Activated CD8-positive, alpha-beta memory T cell treated with anti-CD3 and anti-CD28 coated beads for 48 hours (primary cell): ENCODE results near the gene GREB1L.

Source experiments
- DNase-seq, 3 experiments: peaks; one replicate each; pipeline ENCODE4 v3.0.0-alpha.2; 2020; ENCODE audit warnings: low read depth in 2 of 3, low spot score in 2 of 3

Gene GREB1L

DNA sequence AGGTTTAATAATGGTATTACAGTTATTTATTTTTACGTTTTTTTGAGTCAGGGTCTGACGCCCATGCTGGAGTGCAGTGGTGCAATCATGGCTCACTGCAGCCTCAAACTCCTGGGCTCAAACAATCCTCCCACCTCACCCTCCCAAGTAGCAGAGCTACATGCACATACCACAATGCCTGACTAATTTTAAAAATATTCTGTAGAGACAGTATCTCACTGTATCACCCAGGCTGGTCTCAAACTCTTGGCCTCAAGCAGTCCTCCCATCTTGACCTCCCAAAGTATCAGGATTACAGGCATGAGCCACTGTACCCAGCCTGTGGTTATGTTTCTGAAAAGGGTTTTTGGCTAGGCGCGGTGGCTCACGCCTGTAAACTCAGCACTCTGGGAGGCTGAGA, 237.7 kb downstream of the GREB1L start:
- no peak for DNase-seq

DNA sequence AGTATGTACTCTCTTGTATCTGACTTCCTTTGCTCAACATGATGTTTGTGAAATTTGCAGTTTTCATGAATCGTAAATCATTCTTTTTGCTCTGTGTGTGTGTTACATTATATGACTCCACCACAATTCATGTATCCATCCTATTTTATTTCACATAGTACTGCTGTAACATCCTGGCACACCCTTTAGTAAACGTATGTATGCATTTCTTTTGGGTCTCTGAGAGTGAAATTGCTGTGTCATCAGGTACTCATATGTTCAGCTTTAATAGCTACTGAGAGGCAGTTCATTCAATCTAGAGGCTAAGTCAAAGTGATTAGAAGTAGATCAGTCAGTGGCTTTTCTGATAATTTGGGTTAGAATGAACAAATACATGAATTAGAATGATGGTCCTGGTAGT, 239.7 kb downstream of the GREB1L start:
- DNase-seq: no peak

DNA sequence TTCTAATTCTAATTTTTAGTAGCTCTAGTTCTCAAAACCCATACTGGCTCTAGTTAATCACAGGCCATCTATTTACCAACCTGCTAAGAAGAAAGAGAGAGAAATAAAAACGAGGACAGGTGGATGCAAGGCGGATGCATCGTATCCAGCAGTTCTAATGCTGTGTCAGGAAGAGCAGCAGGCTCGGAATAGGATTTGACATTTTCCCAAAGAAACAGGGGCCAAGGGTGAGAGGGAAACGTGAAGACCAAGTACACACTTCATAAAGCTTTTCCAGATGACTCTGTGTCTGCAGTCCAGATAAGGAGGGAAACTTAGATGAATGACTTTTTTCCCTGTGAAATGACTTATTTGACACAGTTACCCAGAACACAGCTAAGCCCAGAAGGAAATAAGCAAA, 241.0 kb downstream of the GREB1L start:
- DNase-seq: no peak

DNA sequence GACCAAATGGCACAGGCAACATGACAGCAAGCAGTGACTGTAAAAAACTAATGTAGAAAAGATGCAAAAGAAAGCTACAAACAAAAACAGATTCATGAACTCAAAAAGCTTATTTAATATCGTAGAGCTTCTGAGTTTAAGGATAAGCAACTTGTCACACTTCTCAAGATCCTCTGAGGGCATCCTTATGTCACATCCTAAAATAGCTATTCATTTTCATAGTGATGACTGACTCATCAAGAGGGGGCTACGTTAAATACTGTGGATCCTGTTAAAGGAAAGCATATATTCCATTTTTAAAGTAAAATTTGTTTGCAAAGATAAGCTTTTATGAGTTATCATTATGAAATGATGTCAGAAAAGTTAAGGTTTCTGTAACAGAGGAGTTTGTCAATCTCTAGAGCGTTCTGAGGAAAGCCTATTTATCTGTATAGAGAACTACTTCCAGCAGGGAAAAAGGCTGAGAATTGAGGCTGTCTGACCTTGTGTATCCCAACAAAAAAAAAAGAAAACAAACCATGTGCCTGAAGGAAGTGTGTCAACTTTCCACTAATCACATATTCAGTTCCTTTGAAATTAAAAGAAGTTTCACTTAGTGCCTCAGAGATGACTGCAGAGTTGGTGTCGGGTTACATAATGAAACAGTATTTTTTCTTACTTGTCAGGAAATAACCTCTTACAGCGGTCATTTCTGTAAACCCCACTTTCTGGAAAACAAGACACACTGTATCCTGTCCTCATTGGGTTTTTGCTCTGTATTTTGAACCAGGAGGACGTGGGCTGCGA, 243.0 kb downstream of the GREB1L start:
- no peak for DNase-seq

DNA sequence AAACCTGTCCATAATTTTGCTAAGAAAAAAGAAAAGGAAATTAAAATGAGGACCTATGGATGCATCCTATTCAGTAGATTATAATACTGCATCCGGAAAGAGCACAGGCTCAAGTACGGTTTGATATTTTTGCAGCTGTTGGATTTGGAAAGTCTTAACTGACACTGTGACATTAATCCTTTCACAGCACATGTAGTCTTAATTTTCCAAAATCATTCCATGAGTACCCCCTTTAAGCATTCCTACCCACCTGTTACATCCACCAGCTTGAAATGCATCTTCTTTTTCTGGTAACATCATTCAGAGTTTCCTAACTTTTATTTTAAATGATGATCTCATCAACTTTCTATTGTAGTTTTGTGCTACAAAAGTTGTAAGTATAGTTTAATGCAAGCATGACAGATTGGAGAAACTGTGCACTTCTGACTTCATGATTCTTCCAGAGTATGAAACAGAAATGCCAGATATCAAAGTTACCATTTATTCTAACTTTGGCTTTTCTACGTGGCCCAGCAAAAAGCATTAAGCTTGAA, 244.9 kb downstream of the GREB1L start:
- no peak for DNase-seq

- DNase-seq: no peak
Measured at GRCh38 chr18:21489119-21489750, 247.2 kb downstream of the GREB1L start.

DNA sequence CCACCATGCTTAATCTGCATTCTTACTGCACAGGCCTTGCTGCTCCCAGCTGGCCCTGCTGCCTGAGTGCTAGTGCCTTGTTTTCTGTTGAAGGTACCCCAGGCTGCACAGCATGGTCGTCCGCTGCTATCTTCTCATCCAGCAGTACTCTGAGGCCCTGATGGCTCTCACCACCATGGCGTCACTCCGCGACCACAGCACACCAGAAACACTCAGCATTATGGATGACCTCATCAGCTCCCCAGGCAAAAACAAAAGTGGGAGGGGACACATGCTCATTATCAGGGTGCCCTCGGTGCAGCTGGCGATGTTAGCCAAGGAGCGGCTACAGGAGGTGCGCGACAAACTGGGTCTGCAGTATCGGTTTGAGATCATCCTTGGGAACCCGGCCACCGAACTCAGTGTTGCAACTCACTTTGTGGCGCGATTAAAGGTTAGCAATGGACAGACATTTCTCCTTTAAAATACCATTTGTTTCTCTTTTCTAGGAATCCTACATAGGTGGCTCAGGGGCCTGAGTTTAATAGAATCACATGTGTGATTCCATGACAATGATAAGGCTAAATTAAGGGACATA, 248.0 kb downstream of the GREB1L start:
- no peak for DNase-seq

GRCh38 chr18:21490748-21491147, 248.7 kb downstream of the GREB1L start:
- no peak for DNase-seq

- DNase-seq: no peak
Measured at GRCh38 chr18:21496277-21496835, 254.3 kb downstream of the GREB1L start.

DNA sequence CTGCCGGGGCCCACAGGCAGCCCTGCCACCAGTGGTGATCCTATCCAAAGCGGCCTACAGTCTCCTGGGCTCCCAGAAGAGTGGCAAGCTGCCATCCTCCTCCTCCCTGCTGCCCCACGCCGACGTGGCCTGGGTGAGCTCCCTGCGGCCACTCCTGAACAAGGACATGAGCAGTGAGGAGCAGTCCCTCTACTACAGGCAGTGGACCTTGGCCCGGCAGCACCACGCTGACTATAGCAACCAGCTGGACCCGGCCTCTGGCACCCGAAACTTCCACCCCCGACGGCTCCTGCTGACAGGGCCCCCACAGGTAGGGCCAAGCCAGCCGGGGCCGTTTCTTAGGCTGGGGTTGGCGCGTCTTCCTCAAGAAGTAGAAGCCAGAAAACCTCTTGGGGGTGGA, 258.0 kb downstream of the GREB1L start:
- no peak for DNase-seq

- DNase-seq: no peak
Measured at GRCh38 chr18:21502661-21503060, 260.6 kb downstream of the GREB1L start.

GRCh38 chr18:21507913-21508701, 266.1 kb downstream of the GREB1L start:
- DNase-seq: no peak

- no peak for DNase-seq
Measured at GRCh38 chr18:21509062-21509461, 267.0 kb downstream of the GREB1L start.

DNA sequence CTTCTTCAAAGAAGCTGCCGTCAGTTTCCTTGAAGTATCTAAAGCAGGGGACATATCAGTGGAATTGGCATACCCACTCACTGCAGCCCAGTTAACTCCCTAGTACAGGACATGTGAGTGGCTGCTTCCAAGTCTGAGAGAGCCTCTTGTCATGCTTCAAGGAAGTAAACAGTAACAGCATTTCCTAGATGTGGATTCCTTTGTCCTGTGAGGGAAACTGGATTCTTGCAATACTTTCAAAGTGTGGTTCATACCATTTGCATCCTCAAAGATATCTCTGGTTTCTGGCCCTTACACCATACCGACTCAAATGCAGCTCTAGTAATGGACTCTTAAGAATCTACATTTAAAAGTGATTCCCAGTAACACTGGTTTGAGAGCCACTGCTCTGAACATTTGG, 271.3 kb downstream of the GREB1L start:
- no peak for DNase-seq

- no peak for DNase-seq
Measured at GRCh38 chr18:21513741-21514140, 271.7 kb downstream of the GREB1L start.

- DNase-seq: no peak
Measured at GRCh38 chr18:21522530-21522929, 280.5 kb downstream of the GREB1L start.

DNA sequence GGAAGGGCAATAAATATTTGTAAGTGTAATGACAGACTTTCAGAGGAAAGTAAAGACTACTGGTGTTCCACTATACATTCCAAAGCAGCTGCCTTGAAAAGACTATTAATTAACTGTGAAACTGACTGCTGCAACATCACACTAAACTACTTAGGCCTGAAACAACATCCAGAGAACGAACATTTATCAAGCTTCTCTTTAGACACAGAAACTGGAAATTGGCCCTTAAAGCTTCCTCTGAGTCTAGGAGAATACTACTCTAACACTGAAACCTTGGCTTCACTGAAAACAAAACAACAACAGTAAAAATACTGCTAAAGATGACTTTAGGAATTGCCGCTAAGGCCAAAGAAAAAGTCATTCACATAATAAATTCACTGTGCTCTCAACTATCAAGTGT, 283.9 kb downstream of the GREB1L start:
- DNase-seq: no peak

DNA sequence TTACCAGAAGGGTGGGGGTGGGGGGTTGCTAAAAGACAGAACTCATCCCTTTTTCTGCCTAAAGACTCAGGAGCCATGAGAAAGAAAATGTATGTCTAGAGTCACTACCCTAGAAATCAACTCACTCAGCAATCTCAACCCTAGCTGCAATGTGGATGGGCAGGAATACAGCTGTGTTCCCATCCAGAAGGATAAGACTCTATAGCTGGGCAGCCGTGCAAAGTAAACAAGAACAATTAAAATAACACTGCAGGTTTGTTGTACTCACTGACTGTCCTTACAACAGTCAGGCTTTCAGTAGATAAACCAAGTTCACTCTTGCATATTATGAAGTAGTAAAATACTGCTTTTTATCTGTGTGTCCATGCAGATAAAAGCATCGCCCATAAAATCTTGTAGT, 284.4 kb downstream of the GREB1L start:
- DNase-seq: no peak

DNA sequence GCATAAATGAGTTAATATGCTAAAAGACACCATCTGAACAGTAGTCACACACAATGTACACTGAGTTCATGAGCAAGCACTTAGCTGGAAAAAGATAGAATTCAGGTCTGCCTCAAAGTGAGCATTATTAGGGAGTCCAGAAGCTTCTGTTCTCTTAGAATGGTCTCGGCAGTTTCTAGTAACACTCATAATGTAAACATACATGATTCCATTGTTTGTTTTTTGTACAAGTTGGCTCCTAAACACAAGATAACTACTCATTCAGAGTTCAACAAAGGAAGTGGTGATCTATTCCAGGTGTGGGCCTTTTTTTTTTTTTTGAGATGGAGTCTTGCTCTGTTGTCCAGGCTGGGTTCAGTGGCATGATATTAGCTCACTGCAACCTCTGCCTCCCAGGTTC, 292.3 kb downstream of the GREB1L start:
- DNase-seq: no peak

- no peak for DNase-seq
Measured at GRCh38 chr18:21538230-21538629, 296.2 kb downstream of the GREB1L start.

DNA sequence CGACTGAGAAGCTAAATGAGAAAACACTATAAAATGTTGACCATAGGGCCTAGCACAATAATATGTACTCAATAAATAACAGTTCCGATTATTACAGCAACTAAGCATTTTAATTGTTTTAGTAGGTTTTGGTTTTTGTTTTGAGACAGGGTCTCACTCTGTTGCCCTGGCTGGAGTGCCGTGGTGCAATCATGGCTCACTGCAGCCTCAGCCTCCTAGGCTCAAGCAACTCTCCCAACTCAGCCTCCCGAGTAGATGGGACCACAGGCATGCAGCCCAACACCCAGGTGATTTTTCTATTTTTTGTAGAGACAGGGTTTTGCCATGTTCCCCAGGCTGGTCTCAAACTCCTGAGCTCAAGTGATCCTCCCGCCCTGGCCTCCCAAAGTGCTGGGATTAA, 304.4 kb downstream of the GREB1L start:
- no peak for DNase-seq
